Stomach (tissue), 4 donors: Measurements from ENCODE around the gene PDP2.

Source experiments
- CTCF ChIP-seq, 7 experiments: fragments of 450-650 bp in 4 of 7; fragments of 200-600 bp in 3 of 7; sonication (generic) in 3 of 7; IDR thresholded peaks; one replicate each; pipeline ENCODE4 v1.5.1; 2016 to 2019; ENCODE audit warnings: antibody characterized with exemption in 7 of 7, control low read depth in 2 of 7, mild to moderate bottlenecking in 1 of 7
- EP300 ChIP-seq: sonication (generic); formaldehyde crosslinking; IDR thresholded peaks from one replicate; pipeline ENCODE4 v1.6.1; 2017; ENCODE audit warnings: antibody characterized with exemption

GRCh38 chr16:66911801-66912200 lies 31.5 kb downstream of the PDP2 start:
- TF ChIP-seq CTCF (IDR thresholded peaks at IDR 0.05), result no peak
- no peak for TF ChIP-seq EP300
